Measurements from ENCODE around the gene ZNF850. TPM values are rescaled to one million over a fixed set of nuclear protein-coding genes. Genes with fewer than 3 reads are reported as not detected.

ZNF850 gene
- total RNA-seq, 1 donor from 2014 or later: 3.6 TPM

Other genes with a start within 250 kb of the ZNF850 start
- gene ZNF260, start 244.5 kb downstream of the ZNF850 start, total RNA-seq: 13.0 and 15.8 TPM in 2 replicates
- 4.4 and 5.9 TPM in 2 replicates for gene ZNF529, start 199.5 kb downstream of the ZNF850 start, total RNA-seq
- 3.9 and 8.6 TPM in 2 replicates for gene ZNF382, start 167.5 kb downstream of the ZNF850 start, total RNA-seq
- 2.0 and 12.2 TPM in 2 replicates for gene ZNF461, start 106.0 kb downstream of the ZNF850 start, total RNA-seq
- 1.7 and 2.9 TPM in 2 replicates for gene ZNF567, start 85.2 kb downstream of the ZNF850 start, total RNA-seq
- 1.2 and 6.1 TPM in 2 replicates for gene ZNF790, start 65.6 kb upstream of the ZNF850 start, total RNA-seq
- gene ZNF345, start 78.1 kb upstream of the ZNF850 start, total RNA-seq: 0.46 and 0.72 TPM in 2 replicates
- gene ZNF829, start 143.5 kb upstream of the ZNF850 start, total RNA-seq: 2.7 and 3.2 TPM in 2 replicates
- 3.3 and 4.3 TPM in 2 replicates for gene ZNF568, start 143.5 kb upstream of the ZNF850 start, total RNA-seq